NCI-H1105 treated with DMSO at 0.1 percent for 48 hours (cell line): Measurements from ENCODE around the gene OPRD1.
"Not testable (repeated sequence)": the region's sequence is repeated elsewhere in the genome, so short reads cannot be mapped to it uniquely, and the experiment has no call there.

Experiments
- DNase-seq: peaks from one replicate; lab custom pipeline; 2025; lab: John Stamatoyannopoulos, UW

OPRD1 gene

DNA sequence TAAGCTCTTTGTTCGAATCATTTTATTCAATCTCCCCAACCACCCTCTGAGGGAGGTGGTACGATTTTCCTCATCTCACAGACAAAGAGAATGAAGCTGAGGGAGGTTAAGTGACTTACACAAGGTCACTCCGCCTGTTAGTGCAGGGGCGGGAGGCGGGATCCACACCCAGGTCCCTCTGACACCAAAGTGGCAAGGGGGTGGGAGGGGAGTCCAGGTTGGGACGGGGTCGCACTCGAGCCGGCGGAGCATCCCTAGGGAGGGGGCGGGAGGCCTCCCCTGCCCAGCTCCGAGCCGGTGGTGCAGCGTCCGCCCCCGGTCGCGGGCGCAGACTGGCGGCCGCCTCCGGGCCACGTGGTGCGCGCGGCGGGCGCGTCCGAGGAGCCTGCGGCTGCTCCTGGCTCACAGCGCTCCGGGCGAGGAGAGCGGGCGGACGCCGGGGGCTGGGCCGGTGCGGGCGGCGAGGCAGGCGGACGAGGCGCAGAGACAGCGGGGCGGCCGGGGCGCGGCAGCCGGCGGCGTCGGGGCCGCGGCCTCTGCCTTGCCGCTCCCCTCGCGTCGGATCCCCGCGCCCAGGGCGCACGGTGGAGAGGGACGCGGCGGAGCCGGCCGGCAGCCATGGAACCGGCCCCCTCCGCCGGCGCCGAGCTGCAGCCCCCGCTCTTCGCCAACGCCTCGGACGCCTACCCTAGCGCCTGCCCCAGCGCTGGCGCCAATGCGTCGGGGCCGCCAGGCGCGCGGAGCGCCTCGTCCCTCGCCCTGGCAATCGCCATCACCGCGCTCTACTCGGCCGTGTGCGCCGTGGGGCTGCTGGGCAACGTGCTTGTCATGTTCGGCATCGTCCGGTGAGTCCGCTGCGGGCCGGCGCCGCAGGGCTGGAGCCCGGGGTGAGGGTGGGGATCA, at the start of gene OPRD1:
Gene OPRD1, plus strand, starts transcription at position 405 of the 903 bp plus-strand sequence. Its CDS starts 214 bp downstream, at position 619.
- peak; percentile 44 for DNase-seq

- no peak for DNase-seq
Measured at GRCh38 chr1:28766532-28767183, 45.3 kb upstream of the OPRD1 start.

GRCh38 chr1:28770601-28771165, 41.3 kb upstream of the OPRD1 start:
- DNase-seq = no peak

GRCh38 chr1:28771921-28772320, 40.0 kb upstream of the OPRD1 start:
- not testable (repeated sequence) for DNase-seq

DNA sequence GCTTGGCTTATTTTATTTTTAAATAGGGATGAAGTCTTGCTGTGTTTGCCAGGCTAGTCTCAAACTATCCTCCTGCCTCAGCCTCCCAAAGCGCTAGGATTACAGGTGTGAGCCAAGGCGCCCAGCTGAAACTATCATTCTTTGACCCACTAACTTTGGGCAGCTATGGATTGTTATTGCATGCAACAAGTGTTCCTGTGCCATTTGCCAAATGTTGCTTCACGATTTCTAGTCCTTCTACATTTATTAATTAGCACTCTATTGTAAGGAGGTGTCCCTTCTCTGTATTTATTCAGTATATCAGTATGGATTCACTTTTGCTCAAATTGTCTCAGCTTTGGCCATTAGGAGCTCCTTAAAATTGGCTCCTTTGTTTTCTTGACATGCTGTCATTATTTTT, 38.9 kb upstream of the OPRD1 start:
- DNase-seq = no peak

DNA sequence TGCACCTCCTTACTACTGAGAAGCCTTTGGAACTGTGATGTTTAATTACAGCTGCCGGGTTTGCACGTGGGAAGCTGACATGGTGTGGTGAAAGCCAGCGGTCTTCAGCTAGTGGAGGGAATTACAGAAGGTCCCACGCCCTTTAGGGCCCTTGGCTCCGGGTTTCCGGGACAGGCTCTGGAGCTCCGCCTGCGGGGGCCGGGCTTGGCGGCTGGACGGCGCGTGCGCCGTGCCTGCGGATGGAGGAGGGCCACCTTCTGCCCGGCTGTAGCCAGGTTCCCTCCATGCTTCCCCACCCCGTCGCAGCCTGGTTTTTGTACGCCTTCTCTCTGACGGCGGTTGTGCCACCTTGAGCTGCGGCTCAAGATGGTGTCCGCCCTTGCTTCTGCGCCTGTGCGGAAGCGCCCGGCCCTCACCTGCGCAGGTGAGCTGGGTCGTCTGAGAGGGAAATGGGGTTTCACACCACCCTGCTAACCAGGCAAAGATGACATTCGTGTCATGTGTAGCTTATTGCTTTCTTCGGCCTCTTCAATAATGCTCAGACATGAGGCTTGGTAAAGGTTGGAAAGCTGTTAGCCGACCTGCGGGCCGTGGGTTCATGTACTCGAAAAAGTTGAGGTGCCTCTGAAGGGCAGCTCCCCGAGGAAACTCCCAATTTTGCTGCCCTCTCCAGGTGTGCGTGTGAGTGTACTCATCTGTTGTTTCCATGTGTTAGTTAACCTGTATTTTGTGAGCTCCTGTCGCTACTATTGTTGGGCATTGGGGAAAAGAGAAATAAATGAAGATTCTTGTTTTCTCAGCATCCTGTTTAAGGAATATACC, 36.6 kb upstream of the OPRD1 start:
- peak; percentile 77 for DNase-seq

DNA sequence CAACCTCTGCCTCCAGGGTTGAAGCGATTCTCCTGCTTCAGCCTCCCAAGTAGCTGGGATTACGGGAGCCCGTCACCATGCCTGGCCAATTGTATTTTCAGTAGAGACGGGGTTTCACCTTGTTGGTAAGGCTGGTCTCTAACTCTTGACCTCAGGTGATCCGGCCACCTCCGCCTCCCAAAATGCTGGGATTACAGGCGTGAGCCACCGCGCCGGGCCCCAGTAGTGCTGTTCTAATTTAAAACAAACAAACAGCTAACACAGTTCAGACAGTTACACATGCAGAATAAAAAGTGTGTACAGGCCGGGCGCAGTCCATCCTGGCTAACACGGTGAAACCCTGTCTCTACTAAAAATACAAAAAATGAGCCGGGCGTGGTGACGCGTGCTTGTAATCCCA, 35.6 kb upstream of the OPRD1 start:
- no peak for DNase-seq

DNA sequence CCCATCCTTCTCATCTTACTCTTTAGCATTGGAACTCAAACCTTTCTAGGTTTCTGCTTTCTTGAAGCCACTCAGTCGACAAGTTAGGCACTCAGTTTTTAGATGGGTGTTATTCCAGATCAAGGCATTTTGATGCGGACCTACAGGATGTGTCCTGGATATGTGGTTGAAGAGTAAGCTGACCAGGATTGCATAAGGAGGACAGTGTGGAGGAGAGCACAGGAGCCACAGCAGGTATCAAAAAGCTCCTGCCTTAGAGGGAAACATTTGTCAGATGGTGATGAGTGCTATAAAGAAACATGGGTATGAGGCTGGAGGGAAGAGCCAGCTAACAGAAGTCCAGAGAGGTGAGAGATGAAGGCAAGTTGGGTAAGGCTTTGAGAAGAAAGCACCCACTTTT, 33.9 kb upstream of the OPRD1 start:
- no peak for DNase-seq

DNA sequence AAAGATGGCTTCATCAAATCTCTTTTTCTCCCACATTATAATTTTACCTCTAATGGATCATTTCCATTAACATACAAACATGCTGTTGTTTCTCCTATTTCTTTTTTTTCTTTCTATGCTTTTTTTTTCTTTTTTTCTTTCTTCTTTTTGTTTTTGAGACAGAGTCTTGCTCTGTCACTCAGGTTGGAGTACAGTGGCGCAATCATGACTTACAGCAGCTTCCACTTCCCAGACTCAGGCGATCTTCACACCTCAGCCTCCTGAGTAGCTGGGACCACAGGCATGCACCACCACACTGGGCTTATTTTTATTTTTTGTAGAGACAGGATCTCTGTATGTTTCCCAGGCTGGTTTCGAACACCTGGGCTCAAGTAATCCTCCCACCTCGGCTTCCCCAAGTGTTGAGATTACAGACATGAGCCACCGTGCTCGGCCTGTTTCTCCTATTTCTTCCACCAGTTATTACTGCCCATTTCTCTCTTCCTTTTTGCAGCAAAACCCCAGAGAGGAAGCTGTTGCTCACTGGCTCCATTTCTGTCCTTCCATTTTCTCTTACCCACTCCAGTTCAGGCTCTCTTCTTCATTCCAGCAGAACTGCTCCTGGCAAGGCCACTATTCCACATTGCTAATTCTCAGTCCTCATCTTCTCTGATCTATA, 32.1 kb upstream of the OPRD1 start:
- no peak for DNase-seq

DNA sequence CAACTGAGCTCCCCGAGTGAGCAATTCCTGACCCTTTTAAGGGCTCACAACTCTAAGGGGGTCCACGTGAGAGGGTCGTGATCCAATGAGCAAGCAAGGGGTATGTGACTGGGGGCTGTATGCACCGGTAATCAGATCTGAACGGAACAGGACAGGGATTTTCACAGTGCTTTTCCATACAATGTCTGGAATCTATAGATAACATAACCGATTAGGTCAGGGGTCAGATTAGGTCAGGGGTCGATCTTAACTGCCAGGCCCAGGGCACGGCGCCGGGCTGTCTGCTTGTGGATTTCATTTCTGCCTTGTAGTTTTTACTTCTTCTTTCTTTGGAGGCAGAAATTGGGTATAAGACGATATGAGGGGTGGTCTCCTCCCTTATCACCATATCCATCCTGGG, 30.7 kb upstream of the OPRD1 start:
- no peak for DNase-seq

GRCh38 chr1:28782011-28782410, 30.0 kb upstream of the OPRD1 start:
- DNase-seq = no peak

DNA sequence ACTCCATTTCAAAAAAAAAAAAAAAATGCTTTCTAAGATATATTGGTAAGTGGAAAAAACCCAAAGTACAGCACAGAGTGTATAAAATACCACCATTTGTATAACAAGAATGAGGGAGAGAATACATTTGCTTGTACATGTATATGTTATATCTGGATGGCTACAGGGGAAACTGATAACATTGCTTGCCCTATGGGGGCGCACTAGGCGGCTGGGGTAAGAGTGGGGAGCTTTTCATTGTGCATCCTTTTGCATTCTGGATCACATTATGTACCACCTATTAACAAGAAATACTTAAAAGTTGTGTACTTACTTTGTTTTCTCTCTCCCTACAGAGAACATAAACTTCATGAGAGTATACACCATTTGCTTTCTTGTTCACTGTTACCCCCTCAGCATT, 28.6 kb upstream of the OPRD1 start:
- no peak for DNase-seq

- no peak for DNase-seq
Measured at GRCh38 chr1:28789412-28789811, 22.6 kb upstream of the OPRD1 start.

GRCh38 chr1:28789816-28790215, 22.2 kb upstream of the OPRD1 start:
- DNase-seq = no peak

DNA sequence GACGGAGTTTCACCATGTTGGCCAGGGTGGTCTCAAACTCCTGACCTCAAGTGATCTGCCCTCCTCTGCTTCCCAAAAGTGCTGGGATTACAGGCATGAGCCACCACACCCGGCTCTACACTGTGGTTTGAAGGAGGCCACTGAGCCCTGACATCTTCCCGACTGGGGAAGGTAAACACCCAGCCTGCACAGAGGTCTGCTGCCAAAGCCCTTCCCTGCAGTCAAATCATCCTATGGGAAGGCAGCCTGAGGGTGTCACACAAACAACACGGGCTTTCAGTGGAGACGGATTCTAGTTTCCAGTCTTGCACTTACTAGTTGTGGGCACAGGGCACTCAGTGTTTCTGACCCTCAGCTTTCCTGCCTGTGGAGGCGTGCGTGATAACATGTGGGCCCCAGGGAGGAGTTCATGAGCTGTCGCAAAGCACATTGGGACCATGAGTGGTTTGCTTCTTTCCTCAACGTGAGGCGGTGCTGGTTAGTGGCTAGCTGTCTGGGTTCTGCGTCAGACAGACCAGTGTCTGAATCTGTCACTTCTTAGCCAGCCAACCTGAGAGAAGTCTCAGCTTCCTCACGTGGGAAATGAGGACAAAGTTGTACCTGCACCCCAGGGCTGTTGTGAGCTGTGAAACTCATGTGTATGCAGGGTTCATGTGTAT, 21.5 kb upstream of the OPRD1 start:
- DNase-seq = no peak

DNA sequence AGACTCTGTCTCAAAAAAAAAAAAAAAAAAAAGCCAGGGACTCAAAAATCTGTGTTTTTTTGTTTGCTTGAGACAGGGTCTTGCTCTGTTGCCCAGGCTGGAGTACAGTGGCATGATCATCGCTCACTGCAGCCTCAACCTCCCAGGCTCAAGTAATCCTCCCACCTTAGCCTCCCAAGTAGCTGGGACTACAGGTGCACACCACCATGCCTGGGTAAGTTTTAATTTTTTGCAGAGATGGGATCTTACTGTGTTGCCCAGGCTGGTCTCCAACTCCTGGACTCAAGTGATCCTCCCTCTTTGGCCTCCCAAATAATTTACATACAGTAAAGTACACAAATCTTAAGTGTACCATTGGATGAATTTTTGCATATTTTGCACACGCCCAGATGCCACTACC, 20.0 kb upstream of the OPRD1 start:
- not testable (repeated sequence) for DNase-seq

DNA sequence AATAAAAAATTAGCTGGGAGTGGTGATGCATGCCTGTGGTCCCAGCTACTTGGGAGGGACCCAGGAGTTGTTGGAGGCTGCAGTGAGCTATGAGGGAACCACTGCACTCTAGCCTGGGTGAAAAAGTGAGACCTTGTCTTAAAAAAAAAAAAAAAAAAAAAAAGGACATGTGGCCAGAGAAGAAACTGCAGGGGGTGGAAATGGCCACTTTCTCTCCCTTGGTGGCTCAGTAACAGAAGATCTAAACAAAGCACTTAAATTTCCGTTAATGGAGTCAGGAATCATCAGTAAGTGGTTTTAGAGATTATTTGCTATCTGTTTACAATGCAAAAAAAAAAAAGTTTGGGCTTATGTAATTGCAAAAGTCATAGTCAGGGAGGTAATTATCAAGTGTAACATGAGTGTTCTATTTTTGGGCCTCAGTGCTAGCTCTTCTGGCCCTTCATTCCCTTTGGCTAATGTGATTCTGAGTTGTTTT, 19.3 kb upstream of the OPRD1 start:
- DNase-seq = peak; percentile 53

GRCh38 chr1:28794582-28794981, 17.4 kb upstream of the OPRD1 start:
- DNase-seq = not testable (repeated sequence)

GRCh38 chr1:28796352-28797211, 15.4 kb upstream of the OPRD1 start:
- no peak for DNase-seq

GRCh38 chr1:28800324-28800723, 11.6 kb upstream of the OPRD1 start:
- no peak for DNase-seq
